Measurements from ENCODE around the gene PRG2. TPM values are rescaled to one million over a fixed set of nuclear protein-coding genes. Genes with fewer than 3 reads are reported as not detected.

The PRG2 gene
- total and polyA plus RNA-seq, 2 donors (not counting 1 experiment from before 2014, with no cell fraction given): 0.07 TPM; not detected in 1

DNA sequence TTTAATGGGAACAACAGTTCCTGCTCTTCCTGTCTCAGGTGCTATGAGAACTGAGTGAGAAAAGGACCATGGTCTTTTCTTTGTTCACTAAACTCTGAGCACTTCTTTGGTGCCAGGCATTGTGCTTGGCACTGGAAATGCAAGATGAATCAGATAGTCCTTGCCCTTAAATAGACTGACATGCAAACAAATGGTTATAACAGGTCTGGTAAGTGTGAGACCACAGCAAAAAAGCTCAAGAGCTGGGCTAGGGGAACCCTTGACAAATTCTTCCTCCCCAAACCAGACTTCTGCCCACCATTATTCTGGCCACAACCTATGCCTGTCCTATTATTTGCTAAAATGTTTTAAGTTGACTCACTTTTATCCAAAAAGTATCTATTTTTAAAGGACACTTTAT is 31.4 kb upstream of the PRG2 start:
- peaks cover 0 to 4% (median 0%) of the 10 kb centered on the region in 3 donors for H3K9me3 ChIP-seq (ENCODE audit: control extremely low read depth in 1 of 3, control insufficient read depth in 2 of 3, insufficient read depth in 1 of 3, low read length in 2 of 3)
- Mint-ChIP-seq H3K27me3 (no peaks in the 10 kb centered on the region), H3K4me3 (no peak overlapping the region), H3K27ac (no peak overlapping the region), H3K9me3 (ENCODE audit: insufficient read depth) (no peaks in the 10 kb centered on the region), H3K4me1 (peaks cover 28% of the 10 kb centered on the region)
- H3K27ac ChIP-seq (ENCODE audit: low read length in 2 of 2): no peak overlapping the region
- H3K9ac ChIP-seq (ENCODE audit: low read length): no peak overlapping the region
- no peaks in the 10 kb centered on the region for H4K20me1 ChIP-seq (ENCODE audit: control insufficient read depth, insufficient read depth, low read length, poor library complexity, severe bottlenecking)
- peaks cover 0 to 16% of the 10 kb centered on the region in 2 experiments for H3K36me3 ChIP-seq (replicated peaks in 1 of 2; ENCODE audit: control extremely low read depth in 1 of 2, control insufficient read depth in 1 of 2, extremely low read depth in 1 of 2, insufficient read depth in 2 of 2, low read length in 1 of 2)
- H3K4me1 ChIP-seq (ENCODE audit: control insufficient read depth in 2 of 2, insufficient read depth in 2 of 2, low read length in 2 of 2): peaks cover 25 to 27% of the 10 kb centered on the region in 2 donors
- DNase-seq: no peak
- CTCF ChIA-PET: interaction anchor here (0.7 kb wide), 1 partner anchor 71 kb away, joined by 5 read pairs; no protein-coding TSS in a partner anchor
- H3K4me2 ChIP-seq (replicated peaks; ENCODE audit: low read depth, low read length, poor library complexity, severe bottlenecking): no peak overlapping the region
- ATAC-seq (ENCODE audit: low read depth): no peak
- TF ChIP-seq, protein P1, sequence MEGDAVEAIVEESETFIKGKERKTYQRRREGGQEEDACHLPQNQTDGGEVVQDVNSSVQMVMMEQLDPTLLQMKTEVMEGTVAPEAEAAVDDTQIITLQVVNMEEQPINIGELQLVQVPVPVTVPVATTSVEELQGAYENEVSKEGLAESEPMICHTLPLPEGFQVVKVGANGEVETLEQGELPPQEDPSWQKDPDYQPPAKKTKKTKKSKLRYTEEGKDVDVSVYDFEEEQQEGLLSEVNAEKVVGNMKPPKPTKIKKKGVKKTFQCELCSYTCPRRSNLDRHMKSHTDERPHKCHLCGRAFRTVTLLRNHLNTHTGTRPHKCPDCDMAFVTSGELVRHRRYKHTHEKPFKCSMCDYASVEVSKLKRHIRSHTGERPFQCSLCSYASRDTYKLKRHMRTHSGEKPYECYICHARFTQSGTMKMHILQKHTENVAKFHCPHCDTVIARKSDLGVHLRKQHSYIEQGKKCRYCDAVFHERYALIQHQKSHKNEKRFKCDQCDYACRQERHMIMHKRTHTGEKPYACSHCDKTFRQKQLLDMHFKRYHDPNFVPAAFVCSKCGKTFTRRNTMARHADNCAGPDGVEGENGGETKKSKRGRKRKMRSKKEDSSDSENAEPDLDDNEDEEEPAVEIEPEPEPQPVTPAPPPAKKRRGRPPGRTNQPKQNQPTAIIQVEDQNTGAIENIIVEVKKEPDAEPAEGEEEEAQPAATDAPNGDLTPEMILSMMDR (IDR thresholded peaks at IDR 0.05): no peak
- TF ChIP-seq EZH2 (IDR thresholded peaks at IDR 0.05; ENCODE audit: borderline replicate concordance, insufficient read depth, low read depth, low read length, poor library complexity, severe bottlenecking): no peak
- POLR2A ChIA-PET: no interaction called here
- peaks cover 14% of the 10 kb centered on the region for H3K79me2 ChIP-seq (ENCODE audit: control insufficient read depth, insufficient read depth, low read length)
- intact Hi-C loops (cut with micrococcal nuclease): no loop called here
- no peaks in the 10 kb centered on the region for H3K27me3 ChIP-seq (replicated peaks in 1 of 4; ENCODE audit: control extremely low read depth in 1 of 4, control insufficient read depth in 3 of 4, insufficient read depth in 4 of 4, low read length in 3 of 4)
- no peak overlapping the region for H3K4me3 ChIP-seq (ENCODE audit: control extremely low read depth in 1 of 5, extremely low read depth in 1 of 5, insufficient read depth in 1 of 5, low read depth in 2 of 5, low read length in 4 of 5)
- no peak overlapping the region for H2AFZ ChIP-seq (ENCODE audit: insufficient read depth, low read depth, low read length, poor library complexity, severe bottlenecking)

DNA sequence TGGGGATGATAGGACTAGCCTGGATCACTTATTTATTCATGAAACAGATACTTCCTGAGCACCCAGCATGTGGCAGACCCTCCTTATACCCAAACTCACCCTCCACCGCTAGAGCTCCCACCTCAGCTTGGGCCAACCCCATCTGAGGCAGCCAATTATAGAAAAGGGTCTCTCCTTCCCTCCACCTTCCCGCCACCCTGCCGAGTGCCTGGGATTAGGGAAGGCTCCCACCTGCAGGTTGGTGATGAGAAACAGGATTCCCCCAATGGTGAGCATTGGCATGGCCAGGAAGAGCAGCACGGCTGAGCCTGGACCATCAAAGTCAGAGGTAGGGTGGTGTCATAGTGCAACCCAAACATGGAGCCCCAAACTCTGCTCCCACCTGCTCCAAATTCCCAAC is 30.6 kb upstream of the PRG2 start:
- Histone ChIP-seq H3K4me3 (ENCODE audit: control extremely low read depth in 1 of 5, extremely low read depth in 1 of 5, insufficient read depth in 1 of 5, low read depth in 2 of 5, low read length in 4 of 5) (no peak overlapping the region), H2AFZ (ENCODE audit: insufficient read depth, low read depth, low read length, poor library complexity, severe bottlenecking) (no peak overlapping the region), H3K36me3 (replicated peaks in 1 of 2; ENCODE audit: control extremely low read depth in 1 of 2, control insufficient read depth in 1 of 2, extremely low read depth in 1 of 2, insufficient read depth in 2 of 2, low read length in 1 of 2) (peaks cover 0 to 22% of the 10 kb centered on the region in 2 experiments), H3K4me2 (replicated peaks; ENCODE audit: low read depth, low read length, poor library complexity, severe bottlenecking) (no peak overlapping the region), H3K4me1 (ENCODE audit: control insufficient read depth in 2 of 2, insufficient read depth in 2 of 2, low read length in 2 of 2) (peaks cover 21% of the 10 kb centered on the region in 2 donors), H3K9me3 (ENCODE audit: control extremely low read depth in 1 of 3, control insufficient read depth in 2 of 3, insufficient read depth in 1 of 3, low read length in 2 of 3) (peaks cover 0 to 4% (median 0%) of the 10 kb centered on the region in 3 donors), H4K20me1 (ENCODE audit: control insufficient read depth, insufficient read depth, low read length, poor library complexity, severe bottlenecking) (no peaks in the 10 kb centered on the region), H3K9ac (ENCODE audit: low read length) (no peak overlapping the region), H3K27me3 (replicated peaks in 1 of 4; ENCODE audit: control extremely low read depth in 1 of 4, control insufficient read depth in 3 of 4, insufficient read depth in 4 of 4, low read length in 3 of 4) (no peaks in the 10 kb centered on the region), H3K79me2 (ENCODE audit: control insufficient read depth, insufficient read depth, low read length) (peaks cover 14% of the 10 kb centered on the region), H3K27ac (ENCODE audit: low read length in 2 of 2) (no peak overlapping the region)
- DNase-seq: no peak
- POLR2A ChIA-PET: no interaction called here
- Mint-ChIP-seq H3K9me3 (ENCODE audit: insufficient read depth) (no peaks in the 10 kb centered on the region), H3K27ac (no peak overlapping the region), H3K4me1 (peaks cover 22% of the 10 kb centered on the region), H3K4me3 (no peak overlapping the region), H3K27me3 (no peaks in the 10 kb centered on the region)
- intact Hi-C loops (cut with micrococcal nuclease): no loop called here
- TF ChIP-seq EZH2 (IDR thresholded peaks at IDR 0.05; ENCODE audit: borderline replicate concordance, insufficient read depth, low read depth, low read length, poor library complexity, severe bottlenecking): no peak
- TF ChIP-seq, protein P1 (IDR thresholded peaks at IDR 0.05): no peak
- CTCF ChIA-PET: no interaction called here
- ATAC-seq (ENCODE audit: low read depth): no peak
- WGBS (ENCODE audit: insufficient coverage): 87% methylated on average over 2 of the region's 4 CpGs

All from B cell (primary cell).